Measurements from ENCODE around the gene DYNC2I2. TPM values are rescaled to one million over a fixed set of nuclear protein-coding genes. Genes with fewer than 3 reads are reported as not detected.
A peak's percentile ranks its signal among the peaks of the same experiment; 100 is the strongest.
"Not testable (repeated sequence)": the region's sequence is repeated elsewhere in the genome, so short reads cannot be mapped to it uniquely, and the experiment has no call there.

The DYNC2I2 gene
- total RNA-seq, 4 donors from 2014 or later, result 39.7 to 65.9 (median 54.4) TPM

DNA sequence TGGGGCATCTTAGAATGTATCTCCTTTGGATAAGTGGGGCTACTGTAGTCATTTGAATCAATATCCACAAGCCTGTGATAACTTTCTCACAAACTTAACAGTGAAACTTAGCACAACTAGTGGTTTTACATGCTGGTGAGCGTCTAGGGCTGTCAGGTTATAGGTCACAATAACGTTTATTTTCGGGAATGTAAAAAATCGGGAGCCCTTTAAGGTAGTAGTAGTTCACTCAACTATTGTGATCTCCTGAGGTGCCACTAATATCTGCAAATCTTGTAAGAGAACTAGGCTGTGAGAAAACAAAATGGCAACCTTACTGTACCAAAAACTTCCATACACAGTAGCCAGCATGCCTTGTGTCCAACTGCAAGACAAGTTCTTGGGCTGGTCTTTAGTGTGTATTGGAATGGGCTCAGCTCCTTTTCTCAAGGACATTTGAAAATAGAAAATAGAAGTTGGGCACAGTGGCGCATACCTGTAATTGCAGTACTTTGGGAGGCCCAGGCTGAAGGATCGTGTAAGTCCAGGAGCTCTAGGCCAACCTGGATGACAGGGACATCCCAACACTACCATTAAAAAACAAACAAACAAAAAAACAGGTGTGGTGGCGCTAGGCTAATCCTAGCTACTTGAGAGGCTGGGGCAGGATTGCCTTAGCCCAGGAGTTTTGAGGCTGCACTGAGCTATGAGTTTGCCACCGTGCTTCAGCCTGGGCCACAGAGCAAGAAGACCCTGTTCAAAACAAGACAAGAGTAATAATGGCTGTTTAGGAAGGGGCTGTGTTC lies 40.5 kb upstream of the DYNC2I2 start:
- Histone ChIP-seq H3K36me3 (peaks cover 7 to 51% (median 28%) of the 10 kb centered on the region in 3 donors), H3K27me3 (no peaks in the 10 kb centered on the region)
- WGBS, 2 donors, result 74 to 82% methylated on average over 8 of the region's 8 CpGs

DNA sequence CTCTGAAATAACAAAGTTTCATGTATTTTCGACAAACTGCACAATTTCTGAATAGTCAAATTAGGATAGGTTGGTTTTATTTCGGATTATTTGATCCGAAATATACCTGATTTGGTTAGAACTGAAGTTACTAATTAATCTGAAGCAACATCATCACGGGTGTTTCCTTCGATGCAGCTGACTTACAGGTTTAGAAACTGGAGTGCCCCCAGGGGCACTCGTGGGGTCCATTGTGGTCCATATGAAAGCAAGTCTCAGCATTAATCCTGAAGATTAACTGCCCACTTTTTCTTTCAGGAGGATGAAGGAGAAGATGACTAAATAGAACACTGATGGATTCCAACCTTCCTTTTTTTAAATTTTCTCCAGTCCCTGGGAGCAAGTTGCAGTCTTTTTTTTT lies 37.7 kb upstream of the DYNC2I2 start:
- no peak for DNase-seq
- TF ChIP-seq POLR2A (IDR thresholded peaks at IDR 0.05), result no peak
- Histone ChIP-seq H3K4me1 (peaks cover 5 to 25% (median 12%) of the 10 kb centered on the region in 3 donors), H3K27me3 (no peaks in the 10 kb centered on the region), H3K27ac (no peak overlapping the region), H3K36me3 (peaks cover 7 to 62% (median 28%) of the 10 kb centered on the region in 3 donors), H3K9me3 (no peaks in the 10 kb centered on the region), H3K4me3 (no peak overlapping the region)
- 70 to 73% methylated on average over 6 of the region's 6 CpGs for WGBS, 2 donors
- intact Hi-C loops (cut with DNase I), result no loop called here

More for the DNA sequence above, 40.5 kb upstream of the DYNC2I2 start:
- Histone ChIP-seq H3K9me3 (no peaks in the 10 kb centered on the region), H3K4me3 (no peak overlapping the region), H3K27ac (no peak overlapping the region), H3K4me1 (peaks cover 0 to 11% (median 2%) of the 10 kb centered on the region in 3 donors)
- TF ChIP-seq POLR2A (IDR thresholded peaks at IDR 0.05), result no peak
- TF ChIP-seq, protein P1, sequence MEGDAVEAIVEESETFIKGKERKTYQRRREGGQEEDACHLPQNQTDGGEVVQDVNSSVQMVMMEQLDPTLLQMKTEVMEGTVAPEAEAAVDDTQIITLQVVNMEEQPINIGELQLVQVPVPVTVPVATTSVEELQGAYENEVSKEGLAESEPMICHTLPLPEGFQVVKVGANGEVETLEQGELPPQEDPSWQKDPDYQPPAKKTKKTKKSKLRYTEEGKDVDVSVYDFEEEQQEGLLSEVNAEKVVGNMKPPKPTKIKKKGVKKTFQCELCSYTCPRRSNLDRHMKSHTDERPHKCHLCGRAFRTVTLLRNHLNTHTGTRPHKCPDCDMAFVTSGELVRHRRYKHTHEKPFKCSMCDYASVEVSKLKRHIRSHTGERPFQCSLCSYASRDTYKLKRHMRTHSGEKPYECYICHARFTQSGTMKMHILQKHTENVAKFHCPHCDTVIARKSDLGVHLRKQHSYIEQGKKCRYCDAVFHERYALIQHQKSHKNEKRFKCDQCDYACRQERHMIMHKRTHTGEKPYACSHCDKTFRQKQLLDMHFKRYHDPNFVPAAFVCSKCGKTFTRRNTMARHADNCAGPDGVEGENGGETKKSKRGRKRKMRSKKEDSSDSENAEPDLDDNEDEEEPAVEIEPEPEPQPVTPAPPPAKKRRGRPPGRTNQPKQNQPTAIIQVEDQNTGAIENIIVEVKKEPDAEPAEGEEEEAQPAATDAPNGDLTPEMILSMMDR (IDR thresholded peaks at IDR 0.05), result no peak
- DNase-seq, result no peak
- intact Hi-C loops (cut with DNase I), result no loop called here

DNA sequence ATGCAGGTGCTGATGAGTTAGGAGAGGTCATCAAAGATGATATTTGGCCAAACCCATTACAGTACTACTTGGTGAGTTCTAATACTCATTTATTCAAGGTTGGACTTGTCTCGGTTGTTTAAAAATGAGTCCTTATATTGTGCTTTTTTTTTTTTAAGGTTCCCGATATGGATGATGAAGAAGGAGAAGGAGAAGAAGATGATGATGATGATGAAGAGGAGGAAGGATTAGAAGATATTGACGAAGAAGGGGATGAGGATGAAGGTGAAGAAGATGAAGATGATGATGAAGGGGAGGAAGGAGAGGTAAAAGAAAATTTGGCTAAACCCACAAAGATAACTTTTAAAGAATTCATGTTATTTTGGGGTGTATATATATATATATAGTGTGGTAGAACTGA lies 37.1 kb upstream of the DYNC2I2 start:
- Histone ChIP-seq H3K4me1 (peaks cover 5 to 25% (median 12%) of the 10 kb centered on the region in 3 donors), H3K36me3 (peaks cover 7 to 62% (median 28%) of the 10 kb centered on the region in 3 donors)
- WGBS, 2 donors, result 73 to 84% methylated on average over 3 of the region's 3 CpGs
- H3K9me3 ChIP-seq; H3K27me3 ChIP-seq; intact Hi-C loops (cut with DNase I); DNase-seq; H3K27ac ChIP-seq; H3K4me3 ChIP-seq: not testable (repeated sequence)

DNA sequence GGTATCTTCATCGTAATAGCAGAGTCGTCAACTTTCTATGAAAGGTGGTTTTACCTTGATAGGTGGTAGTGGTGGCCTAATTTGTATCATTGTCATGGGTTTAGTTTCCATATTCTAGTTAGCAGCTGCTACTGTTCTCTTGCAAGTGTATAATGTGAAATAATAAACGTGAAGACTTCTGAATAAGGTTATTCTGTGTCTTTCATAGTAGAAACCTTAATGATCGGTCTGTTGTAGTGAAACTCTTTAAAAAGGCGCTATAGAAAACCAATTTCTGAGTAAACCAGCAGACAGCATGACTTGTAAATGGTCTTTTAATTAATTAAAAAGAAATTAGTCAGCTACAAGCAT lies 34.0 kb upstream of the DYNC2I2 start:
- no peaks in the 10 kb centered on the region for H3K9me3 ChIP-seq
- intact Hi-C loops (cut with DNase I), result no loop called here
- H3K27me3 ChIP-seq, result no peaks in the 10 kb centered on the region
- DNase-seq, result no peak
- peak overlapping the region; percentile 78 to 97 (median 92) for H3K4me3 ChIP-seq
- WGBS, 2 donors, result 2 to 6% methylated on average over 5 of the region's 5 CpGs
- peaks cover 7 to 46% (median 25%) of the 10 kb centered on the region in 3 donors for H3K36me3 ChIP-seq
- H3K4me1 ChIP-seq, result peaks cover 22 to 55% (median 31%) of the 10 kb centered on the region in 3 donors
- peak overlapping the region; percentile 83 to 99 (median 91) for H3K27ac ChIP-seq
- TF ChIP-seq POLR2A (IDR thresholded peaks at IDR 0.05), result no peak
- TF ChIP-seq, protein P1 (IDR thresholded peaks at IDR 0.05), result no peak

DNA sequence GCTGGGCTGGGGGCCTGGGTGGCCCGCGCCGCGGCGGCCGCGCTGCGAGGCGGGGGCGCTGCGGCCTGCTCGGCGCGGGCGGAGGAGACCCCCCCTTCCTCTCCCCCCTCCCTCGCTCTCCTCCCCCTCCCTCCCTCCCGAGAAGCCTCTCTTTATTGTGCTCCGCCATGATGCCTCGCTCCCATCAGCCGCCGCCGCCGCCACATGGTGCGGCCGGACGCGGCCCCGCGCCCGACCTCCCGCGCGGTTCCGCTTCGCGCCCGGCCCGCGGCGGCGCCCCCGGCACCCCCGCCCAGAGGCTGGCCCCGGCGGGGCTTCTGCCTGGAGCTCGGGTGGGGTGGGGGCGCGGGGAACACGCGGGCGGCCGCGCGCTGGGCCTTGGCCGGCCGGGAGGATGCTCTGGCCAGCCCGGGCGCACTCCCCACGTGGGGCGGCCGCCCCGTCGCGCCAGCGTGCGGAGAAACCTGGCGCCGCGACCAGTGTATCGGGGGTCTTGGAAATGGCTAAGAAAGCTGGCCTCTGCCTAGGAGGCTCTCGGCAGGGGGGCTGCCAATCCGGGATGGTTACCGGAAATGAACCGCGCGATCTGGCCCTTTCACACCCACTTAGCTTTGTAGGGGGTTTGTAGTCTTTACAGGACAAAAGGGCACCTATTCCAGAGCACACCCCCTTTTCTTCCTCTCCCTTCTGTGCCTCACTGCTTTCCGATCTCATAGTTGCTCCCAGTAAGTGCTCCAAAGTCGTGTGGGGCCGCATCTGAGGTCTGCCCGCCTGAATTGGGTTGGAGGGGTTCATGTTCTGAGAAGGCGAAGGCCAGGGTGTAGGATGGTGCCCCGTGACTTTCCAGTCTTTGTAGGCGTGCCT lies 33.4 kb upstream of the DYNC2I2 start:
- intact Hi-C loops (cut with DNase I), result no loop called here
- 0% methylated on average over 6 to 19 of the region's 83 CpGs for WGBS, 2 donors
- Histone ChIP-seq H3K9me3 (no peaks in the 10 kb centered on the region), H3K27me3 (no peaks in the 10 kb centered on the region), H3K36me3 (peaks cover 7 to 40% (median 21%) of the 10 kb centered on the region in 3 donors), H3K27ac (peak overlapping the region; percentile 83 to 99 (median 91)), H3K4me3 (peak overlapping the region; percentile 78 to 97 (median 92)), H3K4me1 (peaks cover 28 to 61% (median 33%) of the 10 kb centered on the region in 3 donors)
- DNase-seq, result no peak
- TF ChIP-seq, protein P1 (IDR thresholded peaks at IDR 0.05), result no peak
- TF ChIP-seq POLR2A (IDR thresholded peaks at IDR 0.05), result peak in 1 of 4 donors; percentile 8

All from esophagus squamous epithelium (tissue), 5 donors.